Gastroesophageal sphincter (tissue), 3 donors: ENCODE data around the gene GRM3.

Experiments
- EP300 ChIP-seq: sonication (generic); formaldehyde crosslinking; IDR thresholded peaks from one replicate; pipeline ENCODE4 v1.6.1; 2017; ENCODE audit warnings: antibody characterized with exemption, mild to moderate bottlenecking
- POLR2A ChIP-seq, 2 donors: fragments of 450-650 bp; IDR thresholded peaks; one replicate each; pipeline ENCODE4 v1.6.1; 2017; ENCODE audit warnings: antibody characterized with exemption in 2 of 2, mild to moderate bottlenecking in 2 of 2, moderate library complexity in 1 of 2
- POLR2AphosphoS5 ChIP-seq: sonication (generic); formaldehyde crosslinking; IDR thresholded peaks from one replicate; pipeline ENCODE4 v1.6.1; 2017; ENCODE audit warnings: antibody characterized with exemption
- TF ChIP-seq, protein P1 (sequence below), 4 experiments: fragments of 200-600 bp in 2 of 4; fragments of 450-650 bp in 2 of 4; sonication (generic) in 1 of 4; IDR thresholded peaks; one replicate each; pipeline ENCODE4 v1.5.1; 2017 to 2019; ENCODE audit warnings: antibody characterized with exemption in 4 of 4, mild to moderate bottlenecking in 2 of 4, moderate library complexity in 2 of 4

DNA sequence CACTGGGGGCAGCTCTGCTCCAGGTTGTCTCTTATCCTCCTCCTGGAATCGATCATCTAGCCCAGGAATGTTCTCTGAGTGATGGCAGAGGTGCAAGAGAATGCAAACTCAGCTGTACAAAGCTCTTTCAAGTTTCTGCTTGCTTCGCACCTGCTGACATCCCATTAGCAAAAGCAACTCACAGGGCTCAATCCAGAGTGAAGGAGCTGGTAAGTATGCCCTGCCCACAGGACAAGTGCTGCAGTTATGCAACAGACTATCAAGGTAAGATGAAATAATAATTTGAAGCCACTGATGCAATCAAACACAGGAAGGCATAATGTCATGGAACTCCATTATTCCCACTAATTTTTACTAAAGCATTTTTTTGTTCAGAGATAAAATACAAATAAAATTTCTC lies 122.2 kb downstream of the GRM3 start:
- no peak for TF ChIP-seq POLR2A (IDR thresholded peaks at IDR 0.05)
- TF ChIP-seq, protein P1, sequence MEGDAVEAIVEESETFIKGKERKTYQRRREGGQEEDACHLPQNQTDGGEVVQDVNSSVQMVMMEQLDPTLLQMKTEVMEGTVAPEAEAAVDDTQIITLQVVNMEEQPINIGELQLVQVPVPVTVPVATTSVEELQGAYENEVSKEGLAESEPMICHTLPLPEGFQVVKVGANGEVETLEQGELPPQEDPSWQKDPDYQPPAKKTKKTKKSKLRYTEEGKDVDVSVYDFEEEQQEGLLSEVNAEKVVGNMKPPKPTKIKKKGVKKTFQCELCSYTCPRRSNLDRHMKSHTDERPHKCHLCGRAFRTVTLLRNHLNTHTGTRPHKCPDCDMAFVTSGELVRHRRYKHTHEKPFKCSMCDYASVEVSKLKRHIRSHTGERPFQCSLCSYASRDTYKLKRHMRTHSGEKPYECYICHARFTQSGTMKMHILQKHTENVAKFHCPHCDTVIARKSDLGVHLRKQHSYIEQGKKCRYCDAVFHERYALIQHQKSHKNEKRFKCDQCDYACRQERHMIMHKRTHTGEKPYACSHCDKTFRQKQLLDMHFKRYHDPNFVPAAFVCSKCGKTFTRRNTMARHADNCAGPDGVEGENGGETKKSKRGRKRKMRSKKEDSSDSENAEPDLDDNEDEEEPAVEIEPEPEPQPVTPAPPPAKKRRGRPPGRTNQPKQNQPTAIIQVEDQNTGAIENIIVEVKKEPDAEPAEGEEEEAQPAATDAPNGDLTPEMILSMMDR (IDR thresholded peaks at IDR 0.05) = no peak
- TF ChIP-seq POLR2AphosphoS5 = no peak
- TF ChIP-seq EP300 = no peak
